Neuronal stem cell (in vitro differentiated cells): ENCODE results near the gene SAPCD2.
A peak's percentile ranks its signal among the peaks of the same experiment; 100 is the strongest.

ENCODE experiments used
- DNase-seq: peaks from one replicate; pipeline ENCODE4 v3.0.0-alpha.2; 2013; ENCODE audit warnings: low spot score
- H2AFZ ChIP-seq: one replicate; pipeline ENCODE4 v1.6.1; 2013; ENCODE audit warnings: mild to moderate bottlenecking, low read length, inconsistent platforms
- H2AK5ac ChIP-seq: 2 replicates; pipeline ENCODE4 v1.6.1; 2013; ENCODE audit warnings: low read depth, mild to moderate bottlenecking, inconsistent platforms, low read length, moderate library complexity, mixed read lengths
- H2BK120ac ChIP-seq: 2 replicates; pipeline ENCODE4 v1.6.1; 2013; ENCODE audit warnings: low read depth, mild to moderate bottlenecking, inconsistent platforms, low read length, moderate library complexity, mixed read lengths
- H2BK12ac ChIP-seq: one replicate; pipeline ENCODE4 v1.6.1; 2013; ENCODE audit warnings: low read length, inconsistent platforms
- H2BK15ac ChIP-seq: 2 replicates; pipeline ENCODE4 v1.6.1; 2013; ENCODE audit warnings: mild to moderate bottlenecking, low read length, inconsistent platforms, mixed read lengths
- H2BK5ac ChIP-seq: one replicate; pipeline ENCODE4 v1.6.1; 2013; ENCODE audit warnings: inconsistent platforms, mild to moderate bottlenecking, low read length, moderate library complexity
- H3K14ac ChIP-seq: one replicate; pipeline ENCODE4 v1.6.1; 2013; ENCODE audit warnings: low read length, inconsistent platforms
- H3K18ac ChIP-seq: 2 replicates; pipeline ENCODE4 v1.6.1; 2013; ENCODE audit warnings: low read length, inconsistent platforms
- H3K23ac ChIP-seq: 2 replicates; pipeline ENCODE4 v1.6.1; 2013; ENCODE audit warnings: low read depth, mild to moderate bottlenecking, mixed read lengths, low read length, inconsistent platforms; ENCODE audit not compliant: poor library complexity
- H3K27ac ChIP-seq: replicated peaks from 3 replicates; pipeline ENCODE4 v1.5.1; 2013; ENCODE audit warnings: low read length, inconsistent platforms
- H3K27me3 ChIP-seq, 3 experiments: 2 replicates each; pipeline ENCODE4 v1.6.1; 2013; ENCODE audit warnings: low read length in 3 of 3, mild to moderate bottlenecking in 2 of 3, inconsistent platforms in 1 of 3, low read depth in 1 of 3, mixed read lengths in 1 of 3, moderate library complexity in 1 of 3; ENCODE audit not compliant: control insufficient read depth in 3 of 3, insufficient read depth in 3 of 3
- H3K36me3 ChIP-seq, 2 donors: replicated peaks in 1 of 2; 2 replicates each; pipeline ENCODE4 v1.6.1; 2013; ENCODE audit warnings: low read length in 2 of 2; ENCODE audit not compliant: control insufficient read depth in 2 of 2, insufficient read depth in 2 of 2
- H3K4ac ChIP-seq: 2 replicates; pipeline ENCODE4 v1.6.1; 2013; ENCODE audit warnings: inconsistent platforms, mild to moderate bottlenecking, low read length, moderate library complexity
- H3K4me1 ChIP-seq, 2 donors: 1 replicate in 1 of 2; 2 replicates in 1 of 2; pipeline ENCODE4 v1.6.1; 2013; ENCODE audit warnings: low read length in 2 of 2, low read depth in 1 of 2; ENCODE audit not compliant: control insufficient read depth in 2 of 2, insufficient read depth in 1 of 2
- H3K4me2 ChIP-seq: one replicate; pipeline ENCODE4 v1.6.1; 2013; ENCODE audit warnings: mild to moderate bottlenecking, low read length, inconsistent platforms; ENCODE audit not compliant: insufficient read depth, poor library complexity, severe bottlenecking
- H3K4me3 ChIP-seq, 2 donors: 2 replicates each; pipeline ENCODE4 v1.5.1; 2013; ENCODE audit warnings: low read length in 2 of 2, mild to moderate bottlenecking in 2 of 2, inconsistent platforms in 1 of 2, moderate library complexity in 1 of 2
- H3K79me1 ChIP-seq: one replicate; pipeline ENCODE4 v1.6.1; 2013; ENCODE audit warnings: low read depth, mild to moderate bottlenecking, inconsistent platforms, low read length, moderate library complexity
- H3K9ac ChIP-seq: one replicate; pipeline ENCODE4 v1.6.1; 2013; ENCODE audit warnings: mild to moderate bottlenecking, low read depth, low read length, inconsistent platforms; ENCODE audit not compliant: poor library complexity
- H3K9me3 ChIP-seq, 2 donors: replicated peaks in 1 of 2; 2 replicates each; pipeline versions ENCODE3 to v1.6.1; 2013; ENCODE audit warnings: low read length in 2 of 2, mild to moderate bottlenecking in 2 of 2, inconsistent platforms in 1 of 2, low read depth in 1 of 2, mixed read lengths in 1 of 2, moderate library complexity in 1 of 2; ENCODE audit not compliant: control insufficient read depth in 2 of 2, insufficient read depth in 1 of 2
- H4K8ac ChIP-seq: one replicate; pipeline ENCODE4 v1.6.1; 2013; ENCODE audit warnings: low read depth, mild to moderate bottlenecking, inconsistent platforms, low read length, moderate library complexity
- H4K91ac ChIP-seq: one replicate; pipeline ENCODE4 v1.6.1; 2013; ENCODE audit warnings: low read length, low read depth, mild to moderate bottlenecking, inconsistent platforms; ENCODE audit not compliant: poor library complexity
- WGBS, 2 donors: extraction: QIAGEN DNeasy Blood & Tissue Kit; methylation state at CpG; one replicate each; pipeline ENCODE4 v1.1.7; 2013; ENCODE audit warnings: missing lambda C conversion rate in 2 of 2, mixed read lengths in 1 of 2; ENCODE audit not compliant: insufficient read length in 2 of 2, insufficient replicate concordance in 1 of 2; ENCODE audit errors: extremely low coverage in 2 of 2; 5-methylcytosine and 5-hydroxymethylcytosine counted together

SAPCD2 gene

GRCh38 chr9:137109250-137110146 is 39.1 kb upstream of the SAPCD2 start:
- no CpG with 5 or more reads among the region's 34 CpGs for WGBS, 2 donors
- DNase-seq: no peak
- no peak overlapping the region for H3K14ac ChIP-seq
- peak overlapping the region; percentile 55 for H3K23ac ChIP-seq
- H3K27ac ChIP-seq: no peak overlapping the region
- peak overlapping the region; percentile 41 for H2BK12ac ChIP-seq
- no peak overlapping the region for H4K91ac ChIP-seq
- no peak overlapping the region for H4K8ac ChIP-seq
- no peak overlapping the region for H3K4me3 ChIP-seq
- H3K4me1 ChIP-seq: peaks cover 0 to 2% of the 10 kb centered on the region in 2 donors
- no peak overlapping the region for H3K4ac ChIP-seq
- peaks cover 0 to 14% (median 2%) of the 10 kb centered on the region in 3 experiments for H3K27me3 ChIP-seq
- H2AK5ac ChIP-seq: no peak overlapping the region
- H3K79me1 ChIP-seq: no peaks in the 10 kb centered on the region
- no peak overlapping the region for H2BK120ac ChIP-seq
- H3K36me3 ChIP-seq: peaks cover 29 to 49% of the 10 kb centered on the region in 2 donors
- no peak overlapping the region for H2BK5ac ChIP-seq
- no peak overlapping the region for H2BK15ac ChIP-seq
- H3K9me3 ChIP-seq: no peaks in the 10 kb centered on the region
- no peak overlapping the region for H3K4me2 ChIP-seq
- no peak overlapping the region for H3K18ac ChIP-seq
- H2AFZ ChIP-seq: no peak overlapping the region
- no peak overlapping the region for H3K9ac ChIP-seq

DNA sequence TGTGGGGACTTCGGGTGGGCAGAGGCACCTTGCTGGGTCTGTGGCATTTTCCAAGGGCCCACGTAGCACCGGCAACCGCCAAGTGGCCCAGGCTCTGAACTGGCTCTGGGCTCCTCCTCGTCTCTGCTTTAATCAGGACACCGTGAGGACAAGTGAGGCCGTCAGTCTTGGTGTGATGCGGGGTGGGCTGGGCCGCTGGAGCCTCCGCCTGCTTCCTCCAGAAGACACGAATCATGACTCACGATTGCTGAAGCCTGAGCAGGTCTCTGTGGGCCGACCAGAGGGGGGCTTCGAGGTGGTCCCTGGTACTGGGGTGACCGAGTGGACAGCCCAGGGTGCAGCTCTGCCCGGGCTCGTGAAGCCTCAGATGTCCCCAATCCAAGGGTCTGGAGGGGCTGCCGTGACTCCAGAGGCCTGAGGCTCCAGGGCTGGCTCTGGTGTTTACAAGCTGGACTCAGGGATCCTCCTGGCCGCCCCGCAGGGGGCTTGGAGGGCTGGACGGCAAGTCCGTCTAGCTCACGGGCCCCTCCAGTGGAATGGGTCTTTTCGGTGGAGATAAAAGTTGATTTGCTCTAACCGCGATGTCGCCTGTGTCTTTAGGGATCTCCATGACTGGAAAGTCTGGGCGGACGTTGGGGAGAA is 38.4 kb upstream of the SAPCD2 start:
- Histone ChIP-seq H3K4me2 (no peak overlapping the region), H3K9me3 (peaks cover 2% of the 10 kb centered on the region in 2 donors), H3K27me3 (peaks cover 0 to 12% (median 2%) of the 10 kb centered on the region in 3 experiments), H3K9ac (no peak overlapping the region), H3K36me3 (peaks cover 34 to 56% of the 10 kb centered on the region in 2 donors), H3K4ac (no peak overlapping the region), H3K4me3 (no peak overlapping the region), H3K14ac (no peak overlapping the region), H3K18ac (no peak overlapping the region), H2BK15ac (no peak overlapping the region), H4K91ac (no peak overlapping the region), H2BK5ac (no peak overlapping the region), H2BK12ac (no peak overlapping the region), H3K79me1 (no peaks in the 10 kb centered on the region), H4K8ac (no peak overlapping the region), H3K27ac (no peak overlapping the region), H2BK120ac (no peak overlapping the region), H3K23ac (no peak overlapping the region), H2AK5ac (no peak overlapping the region), H2AFZ (no peak overlapping the region), H3K4me1 (peaks cover 0 to 2% of the 10 kb centered on the region in 2 donors)
- DNase-seq: no peak
- no CpG with 5 or more reads among the region's 29 CpGs for WGBS, 2 donors

DNA sequence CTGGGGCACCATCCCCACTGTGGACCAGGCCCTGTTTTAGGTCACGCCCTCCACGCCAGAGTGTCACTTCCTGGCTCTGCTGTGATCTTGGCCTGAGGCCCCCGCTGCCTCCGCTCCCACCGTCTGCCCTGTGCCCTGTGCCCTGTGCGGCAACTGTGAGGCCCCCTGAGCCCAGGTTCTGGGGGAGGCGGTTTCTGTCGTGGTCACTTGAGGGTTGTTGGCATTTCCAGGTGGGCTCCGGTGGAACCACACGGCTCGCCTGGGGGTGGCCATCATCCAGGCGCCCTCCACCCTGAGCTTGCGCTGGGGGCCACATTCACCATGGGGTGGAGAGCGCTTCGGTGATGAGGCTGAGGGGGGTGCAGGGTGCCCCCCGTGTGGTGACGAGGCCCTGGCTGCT is 37.6 kb upstream of the SAPCD2 start:
- no peak overlapping the region for H3K4ac ChIP-seq
- H4K8ac ChIP-seq: peak overlapping the region; percentile 92
- H3K14ac ChIP-seq: no peak overlapping the region
- H2BK15ac ChIP-seq: no peak overlapping the region
- H4K91ac ChIP-seq: no peak overlapping the region
- peaks cover 0 to 4% (median 0%) of the 10 kb centered on the region in 3 experiments for H3K27me3 ChIP-seq
- no peak overlapping the region for H2BK120ac ChIP-seq
- no peak overlapping the region for H3K9ac ChIP-seq
- H3K27ac ChIP-seq: no peak overlapping the region
- no peak overlapping the region for H3K18ac ChIP-seq
- H2BK5ac ChIP-seq: peak overlapping the region; percentile 19
- no peak overlapping the region for H2AFZ ChIP-seq
- peaks cover 2% of the 10 kb centered on the region for H3K79me1 ChIP-seq
- H2AK5ac ChIP-seq: no peak overlapping the region
- peaks cover 41 to 63% of the 10 kb centered on the region in 2 donors for H3K36me3 ChIP-seq
- WGBS, 2 donors: no CpG with 5 or more reads among the region's 17 CpGs
- H3K4me2 ChIP-seq: no peak overlapping the region
- H3K23ac ChIP-seq: no peak overlapping the region
- H3K9me3 ChIP-seq: peaks cover 6 to 9% of the 10 kb centered on the region in 2 donors
- H3K4me3 ChIP-seq: no peak overlapping the region
- no peak for DNase-seq
- H2BK12ac ChIP-seq: no peak overlapping the region
- H3K4me1 ChIP-seq: peaks cover 0 to 2% of the 10 kb centered on the region in 2 donors

DNA sequence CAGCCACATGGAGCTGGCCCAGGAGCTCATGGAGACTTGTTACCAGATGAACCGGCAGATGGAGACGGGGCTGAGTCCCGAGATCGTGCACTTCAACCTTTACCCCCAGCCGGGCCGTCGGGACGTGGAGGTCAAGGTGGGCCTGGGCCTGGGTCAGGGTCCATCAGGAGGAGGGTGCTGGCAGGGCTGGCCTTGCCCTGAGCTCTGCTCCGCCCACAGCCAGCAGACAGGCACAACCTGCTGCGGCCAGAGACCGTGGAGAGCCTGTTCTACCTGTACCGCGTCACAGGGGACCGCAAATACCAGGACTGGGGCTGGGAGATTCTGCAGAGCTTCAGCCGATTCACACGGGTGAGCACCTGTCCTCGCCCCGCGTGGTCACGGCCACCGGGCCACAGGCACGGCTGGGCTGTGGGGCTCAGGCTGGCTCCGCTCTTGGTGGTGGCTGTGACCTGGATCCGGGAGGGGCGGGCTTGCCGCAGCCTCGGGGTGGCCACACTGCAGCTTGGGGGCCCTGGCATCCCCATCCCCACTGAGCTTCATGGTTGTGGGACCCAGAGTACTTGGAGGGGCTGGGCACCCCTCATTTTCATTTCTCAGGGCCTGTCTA is 37.1 kb upstream of the SAPCD2 start:
- H4K91ac ChIP-seq: no peak overlapping the region
- no peak overlapping the region for H2BK120ac ChIP-seq
- H3K14ac ChIP-seq: no peak overlapping the region
- DNase-seq: no peak
- H3K4ac ChIP-seq: no peak overlapping the region
- H2AK5ac ChIP-seq: no peak overlapping the region
- no peaks in the 10 kb centered on the region for H3K27me3 ChIP-seq
- H3K79me1 ChIP-seq: peaks cover 5% of the 10 kb centered on the region
- H2BK5ac ChIP-seq: peak overlapping the region; percentile 19
- peaks cover 47 to 69% of the 10 kb centered on the region in 2 donors for H3K36me3 ChIP-seq
- no peak overlapping the region for H3K4me3 ChIP-seq
- peaks cover 8 to 15% of the 10 kb centered on the region in 2 donors for H3K9me3 ChIP-seq
- no peak overlapping the region for H3K23ac ChIP-seq
- H3K4me1 ChIP-seq: peaks cover 0 to 2% of the 10 kb centered on the region in 2 donors
- H2BK12ac ChIP-seq: no peak overlapping the region
- no peak overlapping the region for H2AFZ ChIP-seq
- no peak overlapping the region for H3K27ac ChIP-seq
- H3K9ac ChIP-seq: peak overlapping the region; percentile 55
- no peak overlapping the region for H4K8ac ChIP-seq
- no peak overlapping the region for H2BK15ac ChIP-seq
- no CpG with 5 or more reads among the region's 27 CpGs for WGBS, 2 donors
- H3K18ac ChIP-seq: no peak overlapping the region
- H3K4me2 ChIP-seq: no peak overlapping the region
